Bronchial epithelial cell (primary cell): Measurements from ENCODE around the gene SOX5. TPM values are rescaled to one million over a fixed set of nuclear protein-coding genes. Genes with fewer than 3 reads are reported as not detected.
A peak's percentile ranks its signal among the peaks of the same experiment; 100 is the strongest.

Experiments used
- DNase-seq: peaks from one replicate; pipeline ENCODE4 v3.0.0-alpha.2; 2010; ENCODE audit warnings: low read depth
- FAIRE-seq: peaks from 2 replicates; lab custom pipeline; 2011; peaks lifted over from hg19 to GRCh38; lab: Jason Lieb, UNC
- H3K27me3 ChIP-seq: 2 replicates; pipeline ENCODE4 v1.5.1; 2011; ENCODE audit warnings: low read length; ENCODE audit not compliant: control insufficient read depth, insufficient read depth
- H3K36me3 ChIP-seq: 2 replicates; pipeline ENCODE4 v1.5.1; 2011; ENCODE audit warnings: low read length; ENCODE audit not compliant: control insufficient read depth, insufficient read depth
- H3K4me3 ChIP-seq: 2 replicates; pipeline ENCODE4 v1.5.1; 2011; ENCODE audit warnings: mild to moderate bottlenecking, low read depth, low read length, control low read depth
- CTCF ChIP-seq: IDR thresholded peaks from 2 replicates; pipeline ENCODE4 v1.5.1; 2011; ENCODE audit warnings: mild to moderate bottlenecking, moderate library complexity, low read length, control low read depth, inconsistent platforms; ENCODE audit not compliant: insufficient read depth, severe bottlenecking
- total RNA-seq: library from RNA; depleted of rRNA; stranded (reverse); fragments of >200 nt; gene quantifications from 2 replicates; pipeline ENCODE4 v1.2.1, GENCODE V29; 2014

Gene SOX5
- total RNA-seq, 1 donor from 2014 or later: under 0.01 TPM

GRCh38 chr12:23488130-23488529 lies 461.3 kb downstream of the SOX5 start:
- FAIRE-seq (no peak), DNase-seq (no peak)
- no peaks in the 10 kb centered on the region for H3K27me3 ChIP-seq
- no peak overlapping the region for H3K4me3 ChIP-seq
- H3K36me3 ChIP-seq: no peaks in the 10 kb centered on the region
- TF ChIP-seq CTCF: no peak

- no peak for TF ChIP-seq CTCF
- DNase-seq (no peak), FAIRE-seq (no peak)
- Histone ChIP-seq H3K27me3 (no peaks in the 10 kb centered on the region), H3K36me3 (no peaks in the 10 kb centered on the region), H3K4me3 (no peak overlapping the region)
Observed at GRCh38 chr12:23484238-23484637, 465.2 kb downstream of the SOX5 start.

- TF ChIP-seq CTCF: no peak
- H3K4me3 ChIP-seq: no peak overlapping the region
- H3K27me3 ChIP-seq: no peaks in the 10 kb centered on the region
- FAIRE-seq (no peak), DNase-seq (peak; percentile 59)
- no peaks in the 10 kb centered on the region for H3K36me3 ChIP-seq
Observed at GRCh38 chr12:23482571-23482970, 466.9 kb downstream of the SOX5 start.
